RWPE2 (cell line): Measurements from ENCODE around the gene SSH2.
"Not testable (repeated sequence)": the region's sequence is repeated elsewhere in the genome, so short reads cannot be mapped to it uniquely, and the experiment has no call there.

Experiments used
- ATAC-seq: fragments of 200-7000 bp; cut with Tn5 transposase; 3 replicates; pipeline ENCODE4 v1.9.1; 2021; ENCODE audit warnings: low read depth
- DNase-seq: peaks from one replicate; pipeline ENCODE4 v3.0.0-alpha.2; 2020; ENCODE audit warnings: low spot score
- H3K27ac ChIP-seq: fragments of 450-650 bp; 2 replicates; pipeline ENCODE4 v1.5.1; 2017; ENCODE audit warnings: mild to moderate bottlenecking; ENCODE audit not compliant: poor library complexity, severe bottlenecking
- H3K27me3 ChIP-seq: fragments of 250-450 bp; sonication (Bioruptor Pico); 2 replicates; pipeline ENCODE4 v1.5.1; 2021; ENCODE audit warnings: mild to moderate bottlenecking, moderate library complexity; ENCODE audit not compliant: insufficient read depth, poor library complexity, severe bottlenecking
- H3K36me3 ChIP-seq: fragments of 250-450 bp; sonication (Bioruptor Pico); 2 replicates; pipeline ENCODE4 v1.5.1; 2020; ENCODE audit warnings: low read depth, mild to moderate bottlenecking, moderate library complexity
- H3K4me1 ChIP-seq: fragments of 250-450 bp; sonication (Bioruptor Pico); 2 replicates; pipeline ENCODE4 v1.5.1; 2021; ENCODE audit warnings: mild to moderate bottlenecking, moderate library complexity; ENCODE audit not compliant: insufficient read depth, poor library complexity, severe bottlenecking
- H3K4me3 ChIP-seq: fragments of 250-450 bp; sonication (Bioruptor Pico); 2 replicates; pipeline ENCODE4 v1.5.1; 2021; ENCODE audit warnings: mild to moderate bottlenecking, moderate library complexity; ENCODE audit not compliant: severe bottlenecking
- H3K9me3 ChIP-seq: fragments of 250-450 bp; sonication (Bioruptor Pico); 2 replicates; pipeline ENCODE4 v1.5.1; 2021; ENCODE audit warnings: mild to moderate bottlenecking, moderate library complexity; ENCODE audit not compliant: severe bottlenecking
- CTCF ChIP-seq: fragments of 450-650 bp; IDR thresholded peaks from one replicate; pipeline ENCODE4 v1.5.1; 2017; ENCODE audit warnings: mild to moderate bottlenecking, moderate library complexity; ENCODE audit not compliant: poor library complexity, severe bottlenecking

Gene SSH2

GRCh38 chr17:29906969-29907368 is 23.1 kb downstream of the SSH2 start:
- no peak for ATAC-seq
- Histone ChIP-seq H3K4me1 (peaks cover 8% of the 10 kb centered on the region), H3K27ac (no peak overlapping the region), H3K36me3 (no peaks in the 10 kb centered on the region), H3K27me3 (no peaks in the 10 kb centered on the region), H3K9me3 (peaks cover 3% of the 10 kb centered on the region), H3K4me3 (no peak overlapping the region)
- no peak for DNase-seq
- TF ChIP-seq CTCF = no peak

- ATAC-seq = no peak
- no peak for TF ChIP-seq CTCF
- Histone ChIP-seq H3K27me3 (no peaks in the 10 kb centered on the region), H3K36me3 (no peaks in the 10 kb centered on the region), H3K9me3 (peaks cover 3% of the 10 kb centered on the region), H3K27ac (no peak overlapping the region), H3K4me1 (peaks cover 8% of the 10 kb centered on the region), H3K4me3 (no peak overlapping the region)
- DNase-seq = no peak
These were observed 24.2 kb downstream of the SSH2 start for GRCh38 chr17:29905879-29906167.

GRCh38 chr17:29905086-29905878 is 24.7 kb downstream of the SSH2 start:
- Histone ChIP-seq H3K27ac (no peak overlapping the region), H3K27me3 (no peaks in the 10 kb centered on the region), H3K36me3 (no peaks in the 10 kb centered on the region), H3K9me3 (peaks cover 3% of the 10 kb centered on the region), H3K4me3 (no peak overlapping the region), H3K4me1 (peaks cover 6% of the 10 kb centered on the region)
- no peak for ATAC-seq
- no peak for DNase-seq
- TF ChIP-seq CTCF = no peak

GRCh38 chr17:29903471-29903870 is 26.6 kb downstream of the SSH2 start:
- DNase-seq = no peak
- H3K4me3 ChIP-seq = no peak overlapping the region
- no peaks in the 10 kb centered on the region for H3K36me3 ChIP-seq
- no peaks in the 10 kb centered on the region for H3K27me3 ChIP-seq
- peaks cover 3% of the 10 kb centered on the region for H3K9me3 ChIP-seq
- no peak for TF ChIP-seq CTCF
- no peak for ATAC-seq
- H3K4me1 ChIP-seq = no peaks in the 10 kb centered on the region
- no peak overlapping the region for H3K27ac ChIP-seq

- not testable (repeated sequence) for DNase-seq, H3K27ac ChIP-seq, H3K4me3 ChIP-seq, H3K9me3 ChIP-seq, ATAC-seq, H3K36me3 ChIP-seq, H3K4me1 ChIP-seq, H3K27me3 ChIP-seq
These were observed 32.9 kb downstream of the SSH2 start for GRCh38 chr17:29897136-29897535.
